Activated CD4-positive, CD25-positive, alpha-beta regulatory T cell treated with anti-CD3 and anti-CD28 coated beads, Interleukin-2, amount 50 U/mL, for 16 hours (primary cell): Measurements from ENCODE around the gene TSPO2.

Source experiments
- DNase-seq: peaks from one replicate; pipeline ENCODE4 v3.0.0-alpha.2; 2020; ENCODE audit warnings: low read depth, low spot score

The TSPO2 gene

DNA sequence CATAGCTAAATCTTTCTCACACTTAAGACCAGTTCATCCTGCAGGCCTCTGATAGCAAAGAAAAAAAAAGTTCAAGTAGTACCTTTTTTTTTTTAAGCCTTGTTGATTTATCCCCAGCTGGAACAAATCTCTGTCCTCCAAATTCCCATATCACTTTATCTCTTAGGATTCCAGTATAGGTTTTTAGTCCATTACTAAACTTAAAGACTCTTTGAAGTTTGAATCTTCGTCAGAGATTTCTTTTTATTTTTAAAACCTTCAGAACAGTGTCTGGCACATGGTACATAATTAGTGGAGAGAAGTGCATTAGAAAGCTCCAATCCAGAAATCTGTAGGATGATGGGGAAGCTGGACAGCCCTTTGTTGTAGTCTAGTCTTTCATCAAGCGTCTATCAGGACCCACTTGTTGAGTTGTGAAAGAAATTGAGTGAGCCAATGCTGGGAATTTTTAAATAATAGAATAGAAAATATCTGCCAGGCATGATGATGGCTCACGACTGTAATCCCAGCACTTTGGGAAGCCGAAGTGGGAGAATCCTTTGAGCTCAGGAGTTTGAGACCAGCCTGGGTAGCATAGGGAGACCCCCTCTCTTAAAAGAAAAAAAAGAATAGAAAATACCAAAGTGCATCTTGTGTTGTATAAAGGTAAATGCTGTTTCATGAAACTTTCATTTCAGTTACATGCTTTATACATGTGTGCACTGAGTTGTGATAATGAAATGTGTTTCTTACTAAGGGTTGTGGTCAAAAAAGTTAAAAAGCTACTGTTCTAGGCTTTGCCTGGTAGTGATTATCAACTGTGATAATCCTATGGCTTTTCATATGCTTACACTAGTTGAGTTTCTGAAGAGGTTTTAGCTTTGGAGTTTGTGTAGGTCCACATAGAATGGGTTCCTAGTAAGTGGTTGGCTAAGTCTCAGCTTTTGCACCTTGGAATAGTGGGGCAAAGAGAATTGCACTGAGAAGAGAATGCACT is 33.7 kb downstream of the TSPO2 start:
- no peak for DNase-seq

DNA sequence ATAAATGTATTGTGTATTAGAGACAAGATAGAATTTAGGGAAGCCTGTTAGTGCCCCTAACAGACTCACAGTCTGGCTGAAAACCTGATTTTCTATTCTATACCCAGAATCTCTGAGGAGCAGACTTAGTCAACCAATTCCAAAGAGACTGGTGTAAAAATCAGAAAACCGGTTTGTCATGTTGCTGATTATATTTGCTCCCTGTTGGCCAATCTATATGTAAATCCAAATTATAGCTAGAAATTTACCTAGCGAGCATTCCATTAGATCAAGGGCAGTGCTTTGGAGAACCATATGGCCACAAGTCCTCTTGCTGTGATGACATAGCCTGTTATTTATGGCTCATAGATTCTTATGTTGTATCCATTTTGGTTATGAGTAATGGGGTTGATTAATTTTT is 35.3 kb downstream of the TSPO2 start:
- DNase-seq = no peak

DNA sequence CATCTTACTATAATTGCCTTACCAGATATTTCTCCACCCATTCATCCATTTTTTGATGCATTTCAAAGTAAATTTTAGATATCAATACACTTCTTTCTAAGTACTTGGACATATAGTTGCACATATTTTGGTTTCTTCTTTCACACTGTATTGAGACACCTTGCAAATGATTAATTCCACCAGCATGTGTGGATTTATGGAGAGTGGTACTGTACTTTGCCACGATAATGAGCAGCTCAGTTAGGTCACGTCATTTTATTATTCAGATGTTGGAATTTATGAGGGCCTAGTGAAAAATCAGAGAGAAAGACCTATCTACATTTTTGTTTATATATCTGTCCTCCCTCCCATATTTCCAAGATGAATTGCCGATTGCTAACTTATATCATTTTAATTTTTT is 35.8 kb downstream of the TSPO2 start:
- no peak for DNase-seq

DNA sequence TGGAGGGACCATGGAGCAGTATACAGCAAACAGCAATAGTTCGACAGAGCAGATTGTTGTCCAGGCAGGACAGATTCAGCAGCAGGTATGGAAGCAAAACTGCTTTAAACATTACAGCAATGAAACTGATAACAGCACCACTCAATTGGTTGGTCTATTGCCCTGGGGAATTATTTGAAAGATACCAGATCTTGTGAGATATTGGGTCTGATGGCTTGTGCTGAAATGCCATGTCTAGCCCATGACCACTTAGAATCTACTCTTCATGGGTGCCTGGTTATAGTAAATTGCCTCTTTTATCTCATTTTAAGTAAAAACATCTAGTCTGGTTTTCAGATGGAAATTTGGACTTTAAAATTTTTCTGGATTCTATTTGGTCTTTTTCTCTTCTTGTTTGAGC is 36.8 kb downstream of the TSPO2 start:
- DNase-seq = no peak

DNA sequence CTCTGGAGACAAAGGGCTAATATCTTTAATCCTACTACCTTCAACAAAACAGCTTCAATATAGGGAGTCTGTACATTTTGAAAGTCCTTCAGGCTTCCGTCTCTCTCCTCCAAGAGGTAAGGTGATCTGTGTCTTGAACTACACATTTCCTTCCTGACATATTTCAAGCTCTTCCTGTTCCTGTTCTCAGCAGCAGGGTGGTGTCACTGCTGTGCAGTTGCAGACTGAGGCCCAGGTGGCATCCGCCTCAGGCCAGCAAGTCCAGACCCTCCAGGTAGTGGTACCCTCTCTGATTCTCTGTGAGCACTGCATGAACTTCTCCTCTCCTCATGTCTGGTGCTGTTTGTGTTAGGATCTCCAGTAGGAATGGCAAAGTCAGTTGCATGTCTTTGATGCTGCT is 38.4 kb downstream of the TSPO2 start:
- DNase-seq = no peak

DNA sequence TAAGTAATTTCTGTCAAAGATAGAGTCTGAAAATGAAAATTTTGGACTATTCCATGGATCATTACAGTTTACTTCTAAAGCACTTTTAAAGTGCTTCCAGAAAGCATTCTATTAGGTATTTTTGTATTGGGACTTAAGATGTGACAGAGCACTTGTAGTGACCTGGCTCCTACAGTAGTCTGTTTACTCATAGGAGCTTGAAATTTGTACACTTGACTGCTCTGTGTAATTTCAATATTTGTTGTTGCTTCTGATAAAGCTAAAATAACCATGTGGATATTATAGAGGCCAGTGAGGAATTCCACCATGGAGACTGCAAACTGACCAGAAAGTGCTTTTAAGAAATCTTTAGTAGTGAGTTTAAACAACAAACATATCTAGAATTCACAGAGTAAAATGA is 40.8 kb downstream of the TSPO2 start:
- no peak for DNase-seq

DNA sequence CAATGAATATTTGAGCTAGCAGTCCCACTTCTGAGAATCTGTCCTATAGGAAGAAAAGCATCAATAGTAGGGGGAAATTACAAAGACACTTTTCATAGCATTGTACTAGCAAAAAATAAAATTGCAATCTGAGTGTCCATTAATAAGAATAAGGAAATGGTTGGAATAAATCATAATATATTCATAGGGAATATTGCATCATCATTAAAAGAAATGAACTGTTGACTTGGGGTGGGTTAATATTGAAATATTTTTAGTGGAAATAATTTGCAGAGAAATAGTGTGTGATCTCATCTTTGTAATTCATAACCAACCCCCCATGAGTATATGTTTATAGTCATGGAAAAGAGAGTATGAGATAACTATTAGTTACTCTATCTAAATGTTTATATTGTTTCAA is 42.9 kb downstream of the TSPO2 start:
- no peak for DNase-seq

DNA sequence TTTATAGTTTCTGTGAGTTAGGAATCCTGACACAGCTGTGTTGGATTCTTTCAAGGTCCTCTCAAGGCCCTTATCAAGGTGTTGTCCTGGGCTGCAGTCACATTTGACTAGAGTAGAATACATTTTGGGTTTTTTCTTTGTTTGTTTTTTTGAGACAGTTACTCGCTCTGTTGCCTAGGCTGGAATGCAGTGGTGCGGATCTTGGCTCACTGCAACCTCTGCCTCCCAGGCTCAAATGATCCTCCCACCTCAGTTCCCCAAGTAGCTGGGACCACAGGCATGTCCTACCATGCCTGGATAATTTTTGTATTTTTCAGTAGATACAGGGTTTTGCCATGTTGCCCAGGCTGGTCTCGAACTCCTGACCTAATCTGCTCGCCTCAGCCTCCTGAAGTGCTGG is 46.2 kb downstream of the TSPO2 start:
- DNase-seq = no peak

DNA sequence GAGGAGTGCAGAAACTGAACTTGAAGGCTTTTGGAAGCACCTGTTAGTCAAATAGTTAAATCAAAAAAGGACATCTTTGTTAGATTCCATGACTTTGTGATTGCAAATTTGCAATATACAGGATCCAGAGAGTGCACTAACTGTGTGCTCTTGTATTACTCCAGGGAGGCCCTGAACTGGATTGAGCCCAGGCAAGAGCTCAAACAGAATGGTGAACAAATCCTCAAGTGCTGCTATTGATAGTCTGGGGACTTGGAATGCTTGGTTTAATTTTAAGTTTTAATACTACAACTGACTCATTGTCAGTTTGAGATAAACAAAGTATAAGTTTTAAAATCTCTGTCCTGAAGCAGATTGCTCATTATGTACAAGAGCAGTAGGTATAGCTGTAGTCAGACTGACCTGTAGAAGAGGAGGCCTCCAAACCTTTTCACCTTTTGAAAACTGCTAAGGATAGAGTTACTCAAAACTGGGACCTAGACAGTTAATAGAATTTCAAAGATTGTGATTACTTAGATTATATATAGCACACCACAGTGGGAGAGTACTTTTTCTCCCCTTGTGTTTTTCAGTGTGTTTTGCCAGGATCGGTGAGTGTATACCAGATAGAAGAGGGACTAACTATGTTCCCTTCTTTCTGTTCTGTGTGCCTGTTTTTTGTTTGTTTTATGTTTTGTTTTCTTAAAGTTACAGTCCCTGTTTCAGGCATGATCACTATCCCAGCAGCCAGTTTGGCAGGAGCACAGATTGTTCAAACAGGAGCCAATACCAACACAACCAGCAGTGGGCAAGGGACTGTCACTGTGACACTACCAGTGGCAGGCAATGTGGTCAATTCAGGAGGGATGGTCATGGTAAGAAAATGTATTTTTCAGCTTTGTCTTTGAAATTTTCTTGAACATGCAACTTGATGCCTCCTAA is 48.8 kb downstream of the TSPO2 start:
- no peak for DNase-seq

DNA sequence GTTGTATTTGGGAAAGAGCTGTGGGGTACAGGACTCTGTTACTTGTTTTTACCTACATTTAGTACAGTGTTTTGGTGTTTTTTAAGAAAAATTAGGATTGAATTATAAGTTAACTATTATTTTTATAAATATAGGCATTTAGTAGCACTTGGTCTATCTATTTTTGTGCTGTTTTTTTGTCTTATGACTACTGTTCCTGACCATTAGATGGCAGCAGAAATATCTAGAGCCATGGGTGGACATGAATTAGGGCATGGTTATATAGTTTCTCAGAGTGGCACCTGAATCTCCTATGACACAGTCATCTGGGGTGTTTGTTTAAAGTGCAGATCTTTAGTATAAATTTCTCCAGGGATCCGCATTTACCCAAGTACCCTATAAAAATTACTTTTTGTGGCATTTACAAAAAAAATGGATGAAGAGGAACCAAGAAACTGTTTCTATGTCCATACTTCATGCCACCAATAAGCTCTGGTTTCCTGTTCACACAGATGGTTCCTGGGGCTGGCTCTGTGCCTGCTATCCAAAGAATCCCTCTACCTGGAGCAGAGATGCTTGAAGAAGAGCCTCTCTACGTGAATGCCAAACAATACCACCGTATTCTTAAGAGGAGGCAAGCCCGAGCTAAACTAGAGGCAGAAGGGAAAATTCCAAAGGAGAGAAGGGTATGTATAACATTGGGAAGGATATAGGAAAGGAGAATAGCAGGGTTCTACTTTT is 50.3 kb downstream of the TSPO2 start:
- DNase-seq = no peak

DNA sequence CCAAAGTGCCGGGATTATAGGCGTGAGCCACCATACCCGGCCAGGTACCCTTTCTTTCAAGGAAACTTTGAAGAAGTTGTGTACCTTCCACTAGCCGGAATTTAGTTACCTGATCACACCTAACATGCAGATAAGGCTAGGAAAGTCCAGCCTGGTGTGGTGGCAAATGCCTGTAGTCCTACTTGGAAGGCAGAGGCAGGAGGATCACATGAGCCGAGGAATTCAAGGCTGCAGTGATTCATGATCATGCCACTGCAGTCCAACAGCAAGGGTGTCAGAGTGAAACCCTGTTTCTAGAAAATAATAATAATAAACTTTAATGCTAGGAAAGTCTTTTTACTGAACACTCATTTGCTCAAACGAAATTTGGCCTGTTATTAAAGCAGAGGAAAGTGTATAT is 51.5 kb downstream of the TSPO2 start:
- DNase-seq = no peak
